ENCODE measurements around the gene PISD. TPM values are rescaled to one million over a fixed set of nuclear protein-coding genes. Genes with fewer than 3 reads are reported as not detected.

The PISD gene
- total and polyA plus RNA-seq, 9 of the 15 experiments (the other 6 are each of a cell fraction or from before 2014, with no cell fraction given): 24.5 to 65.9 (median 36.6) TPM

DNA sequence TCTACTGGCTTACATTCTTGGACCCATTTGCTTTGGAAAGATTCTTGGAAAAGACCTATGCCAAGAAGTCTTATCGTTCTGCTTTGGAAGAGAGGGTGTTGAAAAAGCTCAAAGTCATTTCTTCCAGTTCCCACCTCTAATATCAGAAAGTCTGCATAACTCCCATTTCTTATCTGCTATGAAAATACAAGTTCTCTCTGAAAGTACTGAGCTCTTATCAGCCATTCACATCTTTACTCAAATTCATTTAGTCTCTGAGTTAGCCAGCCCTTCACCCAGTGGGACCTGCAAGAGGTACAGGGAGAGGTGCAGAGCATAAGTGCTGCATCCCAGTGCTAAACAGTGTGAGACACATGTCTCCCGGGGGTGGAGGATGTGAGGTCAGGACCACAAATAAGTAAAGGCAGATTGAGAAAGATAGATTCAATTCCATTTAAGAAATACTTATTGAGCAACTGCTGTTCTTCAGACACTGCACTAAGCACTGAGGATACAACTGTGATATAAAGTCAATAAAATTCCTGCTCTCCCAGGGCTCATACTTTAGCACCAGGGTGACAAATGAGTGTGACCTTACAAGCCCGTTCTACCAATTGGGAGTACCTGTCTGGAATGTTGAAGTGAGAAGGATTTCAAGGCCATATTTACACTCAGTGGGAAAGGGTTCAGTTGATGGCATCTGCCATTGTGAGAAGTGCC, 76.7 kb downstream of the PISD start (continued):
- TF ChIP-seq, protein P1, sequence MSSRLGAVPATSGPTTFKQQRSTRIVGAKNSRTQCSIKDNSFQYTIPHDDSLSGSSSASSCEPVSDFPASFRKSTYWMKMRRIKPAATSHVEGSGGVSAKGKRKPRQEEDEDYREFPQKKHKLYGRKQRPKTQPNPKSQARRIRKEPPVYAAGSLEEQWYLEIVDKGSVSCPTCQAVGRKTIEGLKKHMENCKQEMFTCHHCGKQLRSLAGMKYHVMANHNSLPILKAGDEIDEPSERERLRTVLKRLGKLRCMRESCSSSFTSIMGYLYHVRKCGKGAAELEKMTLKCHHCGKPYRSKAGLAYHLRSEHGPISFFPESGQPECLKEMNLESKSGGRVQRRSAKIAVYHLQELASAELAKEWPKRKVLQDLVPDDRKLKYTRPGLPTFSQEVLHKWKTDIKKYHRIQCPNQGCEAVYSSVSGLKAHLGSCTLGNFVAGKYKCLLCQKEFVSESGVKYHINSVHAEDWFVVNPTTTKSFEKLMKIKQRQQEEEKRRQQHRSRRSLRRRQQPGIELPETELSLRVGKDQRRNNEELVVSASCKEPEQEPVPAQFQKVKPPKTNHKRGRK (tag; IDR thresholded peaks at IDR 0.05): no peak
- no peak for TF ChIP-seq DACH1 (IDR thresholded peaks at IDR 0.05; ENCODE audit: partially characterized antibody)
- no peak for TF ChIP-seq CC2D1A (IDR thresholded peaks at IDR 0.05)
- no peak for TF ChIP-seq RAD51 (IDR thresholded peaks at IDR 0.05; ENCODE audit: borderline replicate concordance, low read depth)
- TF ChIP-seq MTA2 (IDR thresholded peaks at IDR 0.05; ENCODE audit: low read depth): peak; percentile 61
- TF ChIP-seq ZNF24 (IDR thresholded peaks at IDR 0.05): peak; percentile 55; the same call in 1 of the 2 replicates
- TF ChIP-seq EZH2 (IDR thresholded peaks at IDR 0.05; ENCODE audit: borderline replicate concordance, low read depth, low read length): no peak
- TF ChIP-seq, protein P2, sequence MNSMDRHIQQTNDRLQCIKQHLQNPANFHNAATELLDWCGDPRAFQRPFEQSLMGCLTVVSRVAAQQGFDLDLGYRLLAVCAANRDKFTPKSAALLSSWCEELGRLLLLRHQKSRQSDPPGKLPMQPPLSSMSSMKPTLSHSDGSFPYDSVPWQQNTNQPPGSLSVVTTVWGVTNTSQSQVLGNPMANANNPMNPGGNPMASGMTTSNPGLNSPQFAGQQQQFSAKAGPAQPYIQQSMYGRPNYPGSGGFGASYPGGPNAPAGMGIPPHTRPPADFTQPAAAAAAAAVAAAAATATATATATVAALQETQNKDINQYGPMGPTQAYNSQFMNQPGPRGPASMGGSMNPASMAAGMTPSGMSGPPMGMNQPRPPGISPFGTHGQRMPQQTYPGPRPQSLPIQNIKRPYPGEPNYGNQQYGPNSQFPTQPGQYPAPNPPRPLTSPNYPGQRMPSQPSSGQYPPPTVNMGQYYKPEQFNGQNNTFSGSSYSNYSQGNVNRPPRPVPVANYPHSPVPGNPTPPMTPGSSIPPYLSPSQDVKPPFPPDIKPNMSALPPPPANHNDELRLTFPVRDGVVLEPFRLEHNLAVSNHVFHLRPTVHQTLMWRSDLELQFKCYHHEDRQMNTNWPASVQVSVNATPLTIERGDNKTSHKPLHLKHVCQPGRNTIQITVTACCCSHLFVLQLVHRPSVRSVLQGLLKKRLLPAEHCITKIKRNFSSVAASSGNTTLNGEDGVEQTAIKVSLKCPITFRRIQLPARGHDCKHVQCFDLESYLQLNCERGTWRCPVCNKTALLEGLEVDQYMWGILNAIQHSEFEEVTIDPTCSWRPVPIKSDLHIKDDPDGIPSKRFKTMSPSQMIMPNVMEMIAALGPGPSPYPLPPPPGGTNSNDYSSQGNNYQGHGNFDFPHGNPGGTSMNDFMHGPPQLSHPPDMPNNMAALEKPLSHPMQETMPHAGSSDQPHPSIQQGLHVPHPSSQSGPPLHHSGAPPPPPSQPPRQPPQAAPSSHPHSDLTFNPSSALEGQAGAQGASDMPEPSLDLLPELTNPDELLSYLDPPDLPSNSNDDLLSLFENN (IDR thresholded peaks at IDR 0.05; ENCODE audit: low read depth in 2 of 2, low read length in 2 of 2): no peak
- TF ChIP-seq ARHGAP35 (IDR thresholded peaks at IDR 0.05; ENCODE audit: partially characterized antibody): no peak
- TF ChIP-seq HNRNPL (IDR thresholded peaks at IDR 0.05; ENCODE audit: low read depth, low read length): no peak
- peak; percentile 79 for TF ChIP-seq EP300 (IDR thresholded peaks at IDR 0.05; ENCODE audit: low read length)
- no peak for TF ChIP-seq TAF15 (IDR thresholded peaks at IDR 0.05; ENCODE audit: low read depth, low read length)
- no peak for TF ChIP-seq MECOM (CRISPR knock-in tag; IDR thresholded peaks at IDR 0.05)
- TF ChIP-seq, protein P3, sequence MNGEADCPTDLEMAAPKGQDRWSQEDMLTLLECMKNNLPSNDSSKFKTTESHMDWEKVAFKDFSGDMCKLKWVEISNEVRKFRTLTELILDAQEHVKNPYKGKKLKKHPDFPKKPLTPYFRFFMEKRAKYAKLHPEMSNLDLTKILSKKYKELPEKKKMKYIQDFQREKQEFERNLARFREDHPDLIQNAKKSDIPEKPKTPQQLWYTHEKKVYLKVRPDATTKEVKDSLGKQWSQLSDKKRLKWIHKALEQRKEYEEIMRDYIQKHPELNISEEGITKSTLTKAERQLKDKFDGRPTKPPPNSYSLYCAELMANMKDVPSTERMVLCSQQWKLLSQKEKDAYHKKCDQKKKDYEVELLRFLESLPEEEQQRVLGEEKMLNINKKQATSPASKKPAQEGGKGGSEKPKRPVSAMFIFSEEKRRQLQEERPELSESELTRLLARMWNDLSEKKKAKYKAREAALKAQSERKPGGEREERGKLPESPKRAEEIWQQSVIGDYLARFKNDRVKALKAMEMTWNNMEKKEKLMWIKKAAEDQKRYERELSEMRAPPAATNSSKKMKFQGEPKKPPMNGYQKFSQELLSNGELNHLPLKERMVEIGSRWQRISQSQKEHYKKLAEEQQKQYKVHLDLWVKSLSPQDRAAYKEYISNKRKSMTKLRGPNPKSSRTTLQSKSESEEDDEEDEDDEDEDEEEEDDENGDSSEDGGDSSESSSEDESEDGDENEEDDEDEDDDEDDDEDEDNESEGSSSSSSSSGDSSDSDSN (IDR thresholded peaks at IDR 0.05; ENCODE audit: borderline replicate concordance in 1 of 2, low read depth in 2 of 2, low read length in 2 of 2): no peak
- TF ChIP-seq XRCC3 (IDR thresholded peaks at IDR 0.05): no peak
- no peak for TF ChIP-seq SP1 (CRISPR knock-in tag; IDR thresholded peaks at IDR 0.05)
- no peak for TF ChIP-seq TCF7 (IDR thresholded peaks at IDR 0.05; ENCODE audit: borderline replicate concordance)
- TF ChIP-seq, protein P4, sequence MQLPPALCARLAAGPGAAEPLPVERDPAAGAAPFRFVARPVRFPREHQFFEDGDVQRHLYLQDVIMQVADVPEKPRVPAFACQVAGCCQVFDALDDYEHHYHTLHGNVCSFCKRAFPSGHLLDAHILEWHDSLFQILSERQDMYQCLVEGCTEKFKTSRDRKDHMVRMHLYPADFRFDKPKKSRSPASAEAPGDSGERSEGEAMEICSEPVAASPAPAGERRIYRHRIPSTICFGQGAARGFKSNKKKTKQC (CRISPR knock-in tag; IDR thresholded peaks at IDR 0.05): no peak
- no peak for TF ChIP-seq POLR3G (IDR thresholded peaks at IDR 0.05; ENCODE audit: extremely low read depth, insufficient read length, insufficient replicate concordance)
